Ecto neural progenitor cell (in vitro differentiated cells): Measurements from ENCODE around the gene SLC39A11.

ENCODE experiments used
- DNase-seq: peaks from one replicate; pipeline ENCODE4 v3.0.0-alpha.2; 2018; ENCODE audit warnings: low spot score

Gene SLC39A11

DNA sequence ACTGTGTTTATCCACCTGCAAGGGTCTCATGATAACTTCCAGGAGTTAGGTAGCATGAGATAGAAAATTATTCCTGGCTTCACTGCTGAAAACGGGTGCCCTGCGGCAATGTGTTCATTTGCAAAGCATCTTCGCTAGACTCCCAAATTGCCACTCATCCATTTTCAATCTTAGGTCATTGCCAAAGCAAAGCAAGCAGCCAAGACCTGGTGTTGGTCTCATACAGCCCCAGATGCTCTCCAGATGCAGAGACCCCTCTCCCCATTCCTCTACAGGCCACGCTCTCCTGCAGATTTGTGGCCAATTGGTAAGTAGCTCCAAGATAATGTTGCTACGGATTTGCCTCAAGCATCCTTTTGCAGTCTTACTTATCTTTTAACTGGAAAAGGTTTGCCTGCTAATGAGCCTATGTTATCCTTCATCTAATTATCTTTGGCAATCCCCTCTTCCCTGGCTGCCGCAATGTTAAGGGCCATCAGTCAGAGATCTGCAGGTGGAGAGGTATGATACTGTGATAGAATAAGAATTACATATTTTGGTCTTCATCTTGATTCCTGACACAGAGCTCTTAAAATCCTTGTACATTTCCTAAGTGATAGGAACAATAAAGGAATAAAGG is 222.0 kb downstream of the SLC39A11 start:
- DNase-seq = no peak

DNA sequence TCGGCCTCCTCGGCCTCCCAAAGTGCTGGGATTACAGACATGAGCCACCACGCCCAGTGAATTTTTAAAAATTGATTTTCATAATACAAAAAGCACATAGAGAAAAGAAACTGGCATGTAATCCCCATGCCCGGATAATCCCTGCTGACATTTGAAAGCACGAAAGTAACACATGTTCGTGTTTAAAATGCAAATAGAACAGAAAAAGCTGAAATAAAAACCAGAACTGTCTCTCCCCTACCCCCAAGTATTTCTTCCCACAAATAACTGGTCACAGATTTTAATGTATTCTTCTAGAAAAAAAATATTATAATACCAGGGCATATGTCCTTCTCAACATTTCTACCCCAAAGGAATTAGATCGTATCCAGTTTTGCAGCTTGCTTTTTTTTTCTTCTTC is 222.9 kb downstream of the SLC39A11 start:
- no peak for DNase-seq

DNA sequence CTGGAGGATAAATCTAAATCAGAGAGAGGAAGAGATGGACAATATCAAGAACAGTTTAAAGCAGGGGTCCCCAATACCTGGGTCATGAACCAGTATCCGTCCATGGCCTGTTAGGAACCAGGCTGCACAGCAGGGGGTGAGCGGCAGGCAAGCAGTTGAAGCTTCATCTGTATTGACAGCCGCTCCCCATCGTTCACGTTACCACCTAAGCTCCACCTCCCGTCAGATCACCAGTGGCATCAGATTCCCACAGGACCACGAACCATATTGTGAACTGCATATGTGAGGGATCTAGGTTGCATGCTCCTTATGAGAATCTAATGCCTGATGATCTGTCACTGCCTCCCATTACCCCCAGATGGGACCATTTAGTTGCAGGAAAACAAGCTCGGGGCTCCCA is 226.5 kb downstream of the SLC39A11 start:
- no peak for DNase-seq

DNA sequence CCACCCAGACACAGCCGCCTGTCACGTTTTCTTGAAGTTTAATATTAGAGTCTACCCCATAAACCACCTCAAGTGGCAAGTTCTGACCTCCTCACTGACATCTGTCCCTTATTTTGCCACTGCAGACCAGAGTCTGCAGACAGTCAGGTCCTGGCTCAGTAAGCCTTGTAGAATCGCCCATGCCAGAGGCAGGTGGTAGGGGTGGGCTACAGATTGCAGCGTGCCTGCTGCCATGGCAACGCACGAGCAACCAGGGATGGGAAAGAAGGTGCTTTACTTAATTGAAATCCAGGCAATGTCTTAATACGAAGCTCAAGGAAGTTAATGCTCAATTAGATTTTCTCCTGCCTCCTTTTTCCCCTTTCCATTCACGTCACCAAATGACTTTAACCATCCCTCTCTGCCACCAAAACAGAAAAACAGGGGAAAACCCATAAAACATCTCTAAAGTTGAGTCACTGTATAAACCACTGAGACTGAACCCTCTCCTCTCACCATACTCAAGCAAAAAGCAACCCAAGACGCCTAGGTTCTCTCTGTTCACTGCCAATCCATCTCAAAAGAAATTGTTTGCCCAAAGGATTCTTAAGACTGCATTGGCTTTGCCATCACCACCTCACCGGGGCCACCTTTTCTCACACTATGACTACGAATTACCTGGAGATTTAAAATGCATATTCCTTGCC is 228.8 kb downstream of the SLC39A11 start:
- no peak for DNase-seq

DNA sequence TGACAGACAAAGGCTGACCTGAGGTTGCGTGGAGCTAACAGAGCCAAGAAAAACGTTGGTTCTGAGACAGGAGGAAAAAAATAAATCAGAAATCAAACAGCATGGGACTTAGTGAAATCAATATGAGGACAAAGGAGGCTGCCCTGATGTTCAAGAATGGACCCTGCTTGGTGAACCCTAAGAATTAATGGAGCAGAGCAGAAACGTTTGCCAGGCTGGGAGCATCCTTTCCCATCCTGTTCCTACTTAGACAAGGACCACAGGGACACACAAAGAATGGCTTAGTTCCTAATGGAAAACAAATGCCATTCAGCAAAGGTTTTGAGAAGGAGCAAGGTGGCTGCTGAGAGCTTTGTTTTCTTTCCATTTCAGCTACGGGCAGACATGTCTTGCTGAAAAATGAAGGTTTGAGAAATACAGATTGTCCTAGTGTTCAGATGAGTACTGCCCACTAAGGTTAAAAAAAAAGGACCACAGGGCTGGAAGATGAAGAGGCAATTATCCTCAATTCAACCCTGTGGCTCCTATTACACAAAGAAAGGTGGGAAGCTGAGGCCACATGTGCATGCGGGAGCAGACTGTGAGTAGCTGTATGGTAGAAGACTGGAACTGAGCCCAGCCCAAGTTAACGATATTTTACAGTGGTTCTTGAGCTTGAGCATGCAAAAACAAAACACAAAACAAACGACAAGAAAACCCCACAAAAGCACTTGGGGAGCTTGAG is 230.1 kb downstream of the SLC39A11 start:
- no peak for DNase-seq

DNA sequence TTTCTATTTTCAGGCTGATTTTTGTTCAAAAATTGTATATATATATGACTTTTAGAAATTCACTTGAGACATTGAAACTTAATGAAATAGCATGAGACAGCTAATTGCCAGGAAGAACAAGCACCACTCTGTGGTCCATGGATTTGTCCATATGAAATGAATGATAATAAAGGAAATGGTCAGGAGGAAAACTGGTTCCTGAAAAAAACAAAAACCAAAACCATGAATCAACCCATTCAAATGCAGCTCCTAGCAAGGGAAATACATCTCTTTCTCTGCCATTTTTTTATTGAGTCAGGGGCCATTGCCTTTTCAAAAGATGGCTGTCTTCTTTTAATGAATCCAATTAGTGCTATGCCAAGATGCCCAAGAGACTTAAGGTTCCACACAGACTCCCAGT is 230.7 kb downstream of the SLC39A11 start:
- no peak for DNase-seq

DNA sequence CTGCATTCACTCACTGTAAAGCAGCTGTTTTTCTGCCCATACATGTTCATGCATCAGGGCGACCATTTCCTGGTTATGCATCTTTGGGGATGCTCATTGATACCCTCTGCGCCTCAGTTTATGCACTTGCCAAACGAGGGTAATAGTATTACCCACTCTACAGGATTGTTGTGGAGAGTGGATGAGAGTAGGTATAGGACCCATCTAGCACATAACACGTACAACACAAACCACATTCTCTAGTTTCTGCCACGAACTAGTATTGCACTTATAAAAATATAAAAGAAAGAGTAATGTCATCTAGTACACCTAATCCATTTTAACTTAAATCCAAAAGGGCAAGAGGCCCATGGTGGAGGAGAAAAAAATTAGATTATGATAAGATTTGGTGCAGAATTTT is 231.7 kb downstream of the SLC39A11 start:
- no peak for DNase-seq

DNA sequence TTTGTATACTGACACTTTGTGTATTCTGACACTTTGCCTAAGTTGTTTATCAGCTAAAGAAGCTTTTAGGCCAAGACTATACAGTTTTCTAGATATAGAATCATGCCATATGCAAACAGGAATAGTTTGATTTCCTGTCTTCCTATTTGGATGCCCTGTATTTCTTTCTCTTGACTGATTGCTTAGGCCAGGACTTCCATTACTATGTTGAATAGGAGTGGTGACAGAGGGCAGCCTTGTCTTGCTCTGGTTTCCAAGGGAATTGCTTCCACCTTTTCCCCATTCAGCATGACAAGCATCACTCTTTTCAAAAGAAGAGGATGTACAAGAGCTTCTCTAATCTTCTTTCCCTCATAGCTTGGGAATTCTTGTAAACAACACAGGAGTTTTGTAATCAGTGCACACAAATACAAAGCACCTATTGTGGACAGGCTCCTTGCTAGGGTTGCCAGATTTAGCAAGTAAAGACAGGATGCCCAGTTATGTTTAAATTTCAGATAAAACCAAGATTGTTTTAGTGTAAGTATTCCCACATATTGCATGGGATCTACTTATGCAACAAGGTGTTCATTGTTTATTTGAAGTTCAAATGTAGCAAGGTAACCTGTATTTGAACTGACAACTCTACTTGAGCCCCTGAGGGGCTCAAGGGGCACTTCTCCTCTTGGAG is 233.5 kb downstream of the SLC39A11 start:
- DNase-seq = no peak

DNA sequence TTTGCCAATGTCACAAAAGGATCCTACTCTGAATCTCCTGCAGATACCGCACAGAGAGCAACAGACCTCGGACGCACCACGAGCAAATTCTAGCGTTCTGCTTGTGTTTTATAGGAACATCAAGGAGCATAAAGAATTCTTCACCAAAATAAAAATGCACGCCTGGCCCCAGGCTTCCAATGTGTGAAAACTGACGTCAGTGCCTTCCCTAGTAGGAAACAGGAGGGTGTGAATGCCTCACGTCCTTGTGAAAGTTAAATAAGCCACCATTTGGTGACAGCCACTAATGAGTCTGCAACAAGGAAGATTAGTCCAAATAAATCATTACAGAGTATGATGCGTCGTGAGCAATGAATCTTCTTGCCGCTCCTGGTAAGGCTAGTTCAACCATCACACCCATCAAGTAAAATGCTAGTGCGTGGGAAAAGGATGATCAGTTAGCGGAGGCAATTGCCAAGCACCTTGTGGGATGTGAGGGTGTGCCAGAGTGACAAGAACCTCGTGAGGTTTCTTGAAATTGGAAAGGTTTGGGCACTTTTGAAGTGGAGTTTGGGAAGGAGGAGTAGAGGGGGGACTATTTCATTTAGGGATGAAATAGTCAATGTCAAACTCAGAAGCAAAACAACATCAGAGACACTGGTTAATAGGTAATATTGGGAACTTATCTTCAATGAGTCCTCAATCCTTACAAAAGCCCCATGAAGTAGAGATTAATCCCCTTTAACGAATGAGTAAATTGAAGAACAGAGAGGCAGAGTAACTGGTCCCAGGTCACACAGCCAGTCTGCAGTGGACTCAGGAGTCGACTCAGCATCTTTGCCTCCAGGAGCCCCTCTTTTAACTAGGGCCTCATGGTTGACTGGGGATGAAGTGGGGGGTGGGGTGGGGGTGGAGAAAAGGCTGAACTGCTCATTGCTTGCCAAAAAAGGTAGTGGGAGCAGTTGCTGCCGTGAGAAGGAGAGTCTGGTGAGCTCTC is 238.8 kb downstream of the SLC39A11 start:
- DNase-seq = no peak

DNA sequence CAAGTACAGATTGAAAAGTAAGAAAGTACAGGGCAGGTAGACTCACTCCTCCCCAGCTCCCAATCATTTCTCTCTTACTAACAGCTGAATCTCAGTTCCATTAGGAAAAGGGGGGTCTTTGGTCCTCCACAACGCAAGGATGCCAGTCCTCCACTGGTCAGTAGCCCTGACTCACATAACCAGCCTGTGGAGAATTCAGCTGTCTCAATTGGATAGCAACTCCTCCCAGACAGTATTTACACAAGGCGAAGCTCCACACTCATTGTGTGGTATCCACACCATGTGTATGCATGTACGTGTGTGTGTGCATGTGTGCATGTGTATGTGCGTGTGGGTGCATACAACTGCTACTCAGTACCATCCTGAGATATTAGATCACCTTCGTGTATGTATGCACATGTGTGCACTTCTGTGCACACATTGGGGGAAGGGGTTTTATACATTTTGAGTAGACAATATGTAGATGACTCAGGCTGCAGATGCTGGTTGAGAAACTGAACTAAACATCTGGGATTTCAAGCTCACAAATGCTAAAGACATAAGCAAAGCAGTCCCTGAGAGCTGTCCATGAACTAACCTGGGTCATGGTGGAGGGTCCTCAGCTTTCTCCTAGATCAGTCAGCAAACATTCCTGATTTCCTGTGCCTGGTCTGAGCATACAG is 240.1 kb downstream of the SLC39A11 start:
- no peak for DNase-seq

DNA sequence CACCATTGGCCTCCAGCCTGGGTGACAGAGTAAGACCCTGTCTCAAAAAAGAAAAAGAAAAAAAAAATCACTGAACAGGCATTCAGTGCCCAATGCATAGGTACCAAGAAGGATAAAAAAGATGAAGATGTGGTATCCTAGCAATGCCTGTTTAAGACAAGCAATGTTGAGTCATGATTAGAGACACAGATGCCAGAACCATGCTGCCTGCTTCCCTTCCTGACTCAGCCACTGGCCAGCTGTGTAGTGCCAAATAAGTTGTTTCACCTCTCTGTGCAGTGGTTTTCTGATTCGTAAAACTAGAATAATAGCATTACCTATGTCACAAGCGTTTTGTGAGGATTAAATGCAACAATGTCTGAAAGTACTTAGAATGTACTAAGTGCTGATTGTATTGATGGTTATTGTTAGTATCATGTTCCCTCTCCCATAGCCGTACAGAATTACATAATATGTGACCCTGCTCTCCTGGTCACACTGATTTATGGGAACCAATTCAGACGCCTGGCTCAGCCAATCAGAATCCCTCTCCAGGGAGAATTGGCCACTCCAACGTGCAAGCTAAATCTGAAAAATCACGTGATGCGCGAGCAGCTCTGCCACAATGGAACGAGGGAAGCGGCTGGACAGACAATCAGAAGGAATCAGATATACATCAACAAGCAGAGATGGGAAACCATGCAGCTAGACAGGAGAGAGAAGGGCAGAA is 241.9 kb downstream of the SLC39A11 start:
- no peak for DNase-seq

DNA sequence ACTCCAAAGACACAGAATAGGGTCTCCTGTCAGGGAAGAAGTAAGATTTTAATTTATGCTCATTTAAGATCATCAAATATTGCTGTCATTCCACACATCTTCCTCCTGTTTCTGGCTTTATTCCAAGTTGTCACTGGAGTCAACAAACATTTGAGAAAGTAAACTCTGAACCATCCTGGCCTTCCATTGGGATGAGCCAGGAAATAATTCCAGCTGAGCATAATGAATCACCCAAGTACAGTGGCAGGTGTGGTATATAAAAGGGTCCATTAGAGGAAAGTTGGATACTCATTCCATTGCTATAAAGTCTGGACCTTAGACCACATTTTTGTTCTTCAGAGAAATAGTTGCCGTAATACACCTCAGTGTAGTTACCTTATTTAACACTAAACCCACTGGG is 246.1 kb downstream of the SLC39A11 start:
- no peak for DNase-seq

DNA sequence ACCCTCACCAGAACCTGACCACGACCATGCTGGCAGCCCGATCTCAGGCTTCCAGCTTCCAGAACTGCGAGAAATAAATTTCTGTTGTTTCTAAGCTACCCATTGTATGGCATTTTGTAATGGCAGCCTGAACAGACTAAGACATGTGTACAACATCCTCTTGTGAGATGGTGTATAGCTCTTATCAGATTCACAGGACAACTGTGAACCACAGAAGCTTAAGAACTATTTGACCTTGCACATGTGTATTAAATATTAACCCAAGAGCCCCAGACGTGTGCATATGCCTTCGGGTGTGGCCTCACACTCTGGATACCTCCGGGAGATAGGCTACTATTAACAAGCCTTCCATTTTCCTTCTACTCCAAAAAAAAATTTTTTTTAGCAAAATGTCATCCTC is 248.9 kb downstream of the SLC39A11 start:
- no peak for DNase-seq

DNA sequence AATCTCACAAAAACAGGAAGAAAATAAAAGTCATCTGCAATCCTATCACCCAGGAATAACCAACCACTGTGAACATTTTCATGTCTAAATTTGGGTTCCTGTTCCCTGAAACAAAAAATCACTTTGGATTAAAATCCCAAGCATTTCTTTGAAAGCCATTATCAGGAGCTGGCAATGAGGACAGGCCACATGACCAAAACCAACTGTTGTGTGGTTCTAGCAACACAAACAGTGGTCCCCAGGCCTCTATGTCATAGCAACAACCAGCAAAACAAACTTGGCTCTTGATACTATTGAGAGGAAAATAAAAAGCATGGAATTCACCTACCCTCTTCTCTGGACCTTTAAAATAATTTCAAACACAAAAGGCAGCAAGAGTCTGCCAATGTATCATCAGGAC is 252.5 kb downstream of the SLC39A11 start:
- DNase-seq = no peak

DNA sequence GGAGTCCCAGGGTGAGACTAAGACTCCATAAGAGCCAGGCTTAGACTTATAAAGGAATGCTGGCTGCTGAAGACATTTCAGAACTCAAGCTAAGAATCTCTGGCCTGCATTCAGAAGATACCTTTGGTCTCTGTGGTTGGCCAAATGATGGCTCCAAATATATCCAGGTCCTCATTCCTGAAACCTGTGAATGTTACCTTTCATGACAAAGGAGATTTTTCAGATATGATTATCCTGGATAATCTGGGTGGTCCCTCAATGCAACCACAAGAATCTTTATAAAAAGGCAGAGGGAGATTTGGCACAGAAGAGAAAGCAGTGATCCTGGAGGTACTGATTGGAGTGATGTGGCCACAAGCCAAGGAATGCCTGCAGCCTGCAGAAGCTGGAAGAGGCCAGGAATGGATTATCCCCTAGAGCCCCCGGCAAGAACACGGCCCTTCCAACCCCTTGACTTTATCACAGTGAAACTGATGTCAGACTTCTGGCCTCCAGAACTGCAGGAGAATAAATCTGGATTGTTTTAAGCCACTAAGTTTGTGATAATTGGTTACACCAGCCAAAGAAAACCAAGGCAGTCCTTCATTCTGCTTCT is 253.3 kb downstream of the SLC39A11 start:
- DNase-seq = no peak

DNA sequence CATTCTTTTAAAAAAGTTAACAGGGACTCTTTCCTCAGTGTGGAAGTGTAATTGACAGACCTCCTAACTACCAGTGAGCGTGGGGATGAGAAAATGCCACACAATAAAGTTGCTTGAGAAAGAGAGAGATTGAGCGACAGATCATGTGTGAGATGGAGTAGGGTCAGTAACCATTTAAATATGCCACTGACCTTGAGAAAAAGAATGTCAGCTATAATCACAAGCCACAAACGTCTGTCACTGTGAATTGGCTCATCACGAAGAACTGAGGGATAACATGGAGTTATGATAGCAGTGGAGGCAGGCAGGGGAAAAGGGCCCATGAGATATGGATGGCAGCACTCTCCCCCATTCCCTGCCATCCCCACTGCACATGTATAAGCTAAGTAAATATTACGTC is 253.9 kb downstream of the SLC39A11 start:
- no peak for DNase-seq

DNA sequence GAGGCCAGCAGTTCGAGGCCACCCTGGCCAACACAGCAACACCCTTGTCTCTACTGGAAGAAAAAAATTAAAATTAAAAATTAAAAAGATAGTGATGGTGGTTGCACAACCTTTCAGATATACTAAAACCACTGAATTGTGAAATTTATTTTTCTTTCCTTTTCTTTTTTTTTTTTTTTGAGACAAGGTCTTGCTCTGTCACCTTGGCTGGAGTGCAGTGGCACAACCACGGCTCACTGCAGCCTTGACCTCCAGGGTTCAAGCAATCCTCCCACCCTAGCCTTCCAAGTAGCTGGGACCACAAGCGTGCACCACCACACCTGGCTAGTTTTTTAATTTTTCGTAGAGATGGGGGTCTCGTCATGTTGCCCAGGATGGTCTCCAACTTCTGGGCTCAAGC is 254.4 kb downstream of the SLC39A11 start:
- DNase-seq = no peak

DNA sequence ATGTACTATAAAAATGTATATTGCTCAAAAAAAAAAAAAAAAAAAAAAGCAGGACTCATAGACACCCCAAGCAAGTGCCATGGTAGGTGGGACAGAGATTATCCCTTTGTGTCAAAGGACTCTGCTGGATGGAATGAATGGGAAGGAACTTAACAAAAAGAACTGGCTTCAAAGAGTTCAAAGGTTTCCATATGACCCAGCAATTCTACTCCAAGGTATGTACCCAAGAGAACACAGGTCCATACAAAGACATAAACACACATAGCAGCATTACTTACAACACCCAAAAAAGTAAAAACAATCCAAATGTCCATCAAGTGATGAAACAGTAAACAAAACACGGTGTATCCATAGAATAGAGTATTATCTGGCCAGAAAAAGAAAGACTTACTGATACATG is 255.2 kb downstream of the SLC39A11 start:
- no peak for DNase-seq

DNA sequence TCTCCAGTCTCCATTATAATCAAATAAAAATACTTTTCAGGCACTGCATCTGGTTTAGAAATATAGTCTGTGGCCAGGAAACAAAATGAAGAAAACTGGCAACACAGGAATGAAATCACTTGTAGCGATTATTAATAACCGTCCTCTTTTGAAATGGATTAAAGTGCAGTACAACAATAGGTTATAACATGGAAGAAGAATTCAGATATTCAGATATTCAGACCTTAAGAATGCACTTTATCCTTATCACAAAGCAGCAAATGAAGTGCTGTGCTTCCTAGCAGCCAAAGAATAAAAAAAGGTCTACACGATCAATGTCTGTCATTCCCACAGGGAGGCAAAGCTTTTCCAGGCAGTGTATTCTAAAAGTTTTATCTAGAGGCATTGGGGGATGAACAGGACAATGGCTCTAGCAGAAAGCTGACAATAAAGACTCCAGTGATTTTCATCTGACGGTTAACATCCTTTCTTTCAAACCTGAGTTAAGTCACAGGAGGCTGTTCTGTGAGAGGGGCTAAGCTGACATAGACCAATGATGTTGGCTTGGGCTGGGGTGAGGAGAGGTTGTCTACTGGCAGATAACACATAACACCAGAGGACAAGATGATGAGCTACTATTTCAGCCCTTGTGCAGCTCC is 259.2 kb downstream of the SLC39A11 start:
- no peak for DNase-seq

DNA sequence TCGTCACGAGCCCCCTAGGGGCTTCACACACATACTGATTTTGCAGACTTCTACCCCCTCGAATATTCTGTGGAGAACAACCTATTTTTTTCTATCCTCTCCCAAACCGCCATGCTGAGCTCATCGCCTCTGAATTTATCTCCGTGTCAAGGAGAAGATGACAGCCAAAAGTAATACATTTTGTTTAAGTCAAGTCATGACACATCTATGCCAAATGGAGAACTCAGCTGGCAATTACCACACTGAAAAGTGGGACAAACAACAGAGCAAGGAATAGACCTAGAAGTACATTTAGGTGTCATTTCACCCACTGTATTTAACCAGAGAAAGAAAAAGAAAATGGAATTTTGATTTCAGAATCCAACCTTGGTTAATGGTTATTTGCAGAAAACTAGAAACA is 260.2 kb downstream of the SLC39A11 start:
- no peak for DNase-seq
